WTC11 (cell line): ENCODE data around the gene PHLPP1.

Experiments used
- CTCF ChIP-seq: fragments of 200-600 bp; IDR thresholded peaks from 2 replicates; pipeline ENCODE4 v1.8.0; 2022; ENCODE audit warnings: antibody characterized with exemption
- ZNF671 ChIP-seq: fragments of 250-450 bp; sonication (Bioruptor Pico); IDR thresholded peaks from 2 replicates; pipeline ENCODE4 v1.8.0; 2021; ENCODE audit warnings: mild to moderate bottlenecking
- TF ChIP-seq, protein P1 (sequence below): sonication (generic); formaldehyde crosslinking; IDR thresholded peaks from 2 replicates; pipeline ENCODE4 v1.8.1; 2022; ENCODE audit warnings: low read depth, missing genetic modification reagents, borderline replicate concordance
- TF ChIP-seq, protein P2 (sequence below): sonication (generic); formaldehyde crosslinking; conservative IDR thresholded peaks from 2 replicates; pipeline ENCODE4 v1.8.1; 2022; ENCODE audit warnings: mild to moderate bottlenecking, missing genetic modification reagents

- TF ChIP-seq CTCF, result no peak
- TF ChIP-seq, protein P1, sequence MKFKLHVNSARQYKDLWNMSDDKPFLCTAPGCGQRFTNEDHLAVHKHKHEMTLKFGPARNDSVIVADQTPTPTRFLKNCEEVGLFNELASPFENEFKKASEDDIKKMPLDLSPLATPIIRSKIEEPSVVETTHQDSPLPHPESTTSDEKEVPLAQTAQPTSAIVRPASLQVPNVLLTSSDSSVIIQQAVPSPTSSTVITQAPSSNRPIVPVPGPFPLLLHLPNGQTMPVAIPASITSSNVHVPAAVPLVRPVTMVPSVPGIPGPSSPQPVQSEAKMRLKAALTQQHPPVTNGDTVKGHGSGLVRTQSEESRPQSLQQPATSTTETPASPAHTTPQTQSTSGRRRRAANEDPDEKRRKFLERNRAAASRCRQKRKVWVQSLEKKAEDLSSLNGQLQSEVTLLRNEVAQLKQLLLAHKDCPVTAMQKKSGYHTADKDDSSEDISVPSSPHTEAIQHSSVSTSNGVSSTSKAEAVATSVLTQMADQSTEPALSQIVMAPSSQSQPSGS (CRISPR knock-in tag), result no peak
- TF ChIP-seq, protein P2, sequence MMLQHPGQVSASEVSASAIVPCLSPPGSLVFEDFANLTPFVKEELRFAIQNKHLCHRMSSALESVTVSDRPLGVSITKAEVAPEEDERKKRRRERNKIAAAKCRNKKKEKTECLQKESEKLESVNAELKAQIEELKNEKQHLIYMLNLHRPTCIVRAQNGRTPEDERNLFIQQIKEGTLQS, result no peak
- no peak for TF ChIP-seq ZNF671 (CRISPR knock-in tag)
These were observed 272.5 kb downstream of the PHLPP1 start for GRCh38 chr18:62987859-62988258.
